Osteoblast (primary cell): ENCODE measurements around the gene ANKRD6. TPM values are rescaled to one million over a fixed set of nuclear protein-coding genes. Genes with fewer than 3 reads are reported as not detected.

ENCODE experiments used
- DNase-seq: peaks from one replicate; pipeline ENCODE4 v3.0.0; 2011; ENCODE audit warnings: low spot score, mixed read lengths; ENCODE audit not compliant: insufficient read length; ENCODE audit errors: missing footprints
- H2AFZ ChIP-seq: 2 replicates; pipeline ENCODE4 v1.6.0; 2011; ENCODE audit warnings: mild to moderate bottlenecking, low read length
- H3K27ac ChIP-seq: 2 replicates; pipeline ENCODE4 v1.5.1; 2011; ENCODE audit warnings: mild to moderate bottlenecking, low read depth, low read length, moderate library complexity
- H3K27me3 ChIP-seq: 2 replicates; pipeline ENCODE4 v1.6.0; 2012; ENCODE audit warnings: mild to moderate bottlenecking, control low read depth, inconsistent platforms, low read length, moderate library complexity; ENCODE audit not compliant: insufficient read depth
- H3K36me3 ChIP-seq: 2 replicates; pipeline ENCODE4 v1.5.1; 2011; ENCODE audit warnings: mild to moderate bottlenecking, low read length, control low read depth, moderate library complexity; ENCODE audit not compliant: insufficient read depth
- H3K4me1 ChIP-seq: 2 replicates; pipeline ENCODE4 v1.5.1; 2011; ENCODE audit warnings: mild to moderate bottlenecking, low read length, control low read depth, moderate library complexity; ENCODE audit not compliant: insufficient read depth
- H3K4me2 ChIP-seq: 2 replicates; pipeline ENCODE4 v1.6.0; 2011; ENCODE audit warnings: mild to moderate bottlenecking, low read length; ENCODE audit not compliant: insufficient read depth
- H3K4me3 ChIP-seq: fragments of 200-600 bp; sonication (generic); 3 replicates; pipeline ENCODE4 v1.5.1; 2012; ENCODE audit warnings: mild to moderate bottlenecking, low read length, inconsistent platforms; ENCODE audit not compliant: insufficient read depth
- H3K79me2 ChIP-seq: 2 replicates; pipeline ENCODE4 v1.6.0; 2012; ENCODE audit warnings: mild to moderate bottlenecking, low read length, control low read depth, inconsistent platforms; ENCODE audit not compliant: insufficient read depth
- H3K9me3 ChIP-seq: 2 replicates; pipeline ENCODE4 v1.5.1; 2011; ENCODE audit warnings: low read depth, low read length, control low read depth
- H4K20me1 ChIP-seq: 2 replicates; pipeline ENCODE4 v1.6.0; 2012; ENCODE audit warnings: mild to moderate bottlenecking, low read length, control low read depth; ENCODE audit not compliant: insufficient read depth
- CTCF ChIP-seq: IDR thresholded peaks from 2 replicates; pipeline ENCODE4 v1.5.1; 2011; ENCODE audit warnings: mild to moderate bottlenecking, low read depth, low read length, moderate library complexity; ENCODE audit errors: extremely low read depth
- total RNA-seq: library from RNA; depleted of rRNA; stranded (reverse); fragments of >200 nt; gene quantifications from 2 replicates; pipeline ENCODE4 v1.2.3, GENCODE V29; 2012

Gene ANKRD6
- total RNA-seq, 1 donor: 11.2 TPM

GRCh38 chr6:89443658-89444057, 10.7 kb downstream of the ANKRD6 start:
- Histone ChIP-seq H3K4me3 (no peak overlapping the region), H3K27ac (no peak overlapping the region), H3K27me3 (peaks cover 3% of the 10 kb centered on the region), H4K20me1 (no peaks in the 10 kb centered on the region), H3K36me3 (no peaks in the 10 kb centered on the region), H3K9me3 (no peaks in the 10 kb centered on the region), H3K4me2 (no peak overlapping the region), H3K79me2 (no peaks in the 10 kb centered on the region), H2AFZ (no peak overlapping the region), H3K4me1 (no peaks in the 10 kb centered on the region)
- no peak for TF ChIP-seq CTCF
- no peak for DNase-seq

- H3K27me3 ChIP-seq: no peaks in the 10 kb centered on the region
- H3K9me3 ChIP-seq: no peaks in the 10 kb centered on the region
- H2AFZ ChIP-seq: no peak overlapping the region
- no peak for DNase-seq
- no peak for TF ChIP-seq CTCF
- no peak overlapping the region for H3K27ac ChIP-seq
- H4K20me1 ChIP-seq: no peaks in the 10 kb centered on the region
- no peak overlapping the region for H3K4me3 ChIP-seq
- no peaks in the 10 kb centered on the region for H3K36me3 ChIP-seq
- no peaks in the 10 kb centered on the region for H3K4me1 ChIP-seq
- no peak overlapping the region for H3K4me2 ChIP-seq
- no peaks in the 10 kb centered on the region for H3K79me2 ChIP-seq
These were observed 16.2 kb downstream of the ANKRD6 start for GRCh38 chr6:89449193-89449592.

- H3K4me1 ChIP-seq: no peaks in the 10 kb centered on the region
- no peak for TF ChIP-seq CTCF
- H3K27me3 ChIP-seq: no peaks in the 10 kb centered on the region
- no peak overlapping the region for H3K4me3 ChIP-seq
- no peak overlapping the region for H3K4me2 ChIP-seq
- no peak overlapping the region for H2AFZ ChIP-seq
- H3K79me2 ChIP-seq: no peaks in the 10 kb centered on the region
- no peaks in the 10 kb centered on the region for H3K9me3 ChIP-seq
- H4K20me1 ChIP-seq: no peaks in the 10 kb centered on the region
- no peaks in the 10 kb centered on the region for H3K36me3 ChIP-seq
- no peak for DNase-seq
- no peak overlapping the region for H3K27ac ChIP-seq
These were observed 19.3 kb downstream of the ANKRD6 start for GRCh38 chr6:89452281-89452680.

- H3K4me2 ChIP-seq: no peak overlapping the region
- no peaks in the 10 kb centered on the region for H3K79me2 ChIP-seq
- no peaks in the 10 kb centered on the region for H3K36me3 ChIP-seq
- TF ChIP-seq CTCF: no peak
- DNase-seq: no peak
- H3K4me3 ChIP-seq: no peak overlapping the region
- no peak overlapping the region for H3K27ac ChIP-seq
- H4K20me1 ChIP-seq: no peaks in the 10 kb centered on the region
- H2AFZ ChIP-seq: no peak overlapping the region
- no peaks in the 10 kb centered on the region for H3K9me3 ChIP-seq
- H3K27me3 ChIP-seq: no peaks in the 10 kb centered on the region
- no peaks in the 10 kb centered on the region for H3K4me1 ChIP-seq
These were observed 21.3 kb downstream of the ANKRD6 start for GRCh38 chr6:89454300-89454699.
